GM12892 (cell line): ENCODE results near the gene ZNF91.

Experiments used
- POLR2A ChIP-seq: IDR thresholded peaks from 2 replicates; pipeline ENCODE4 v1.6.1; 2011; ENCODE audit warnings: low read depth, low read length, control low read depth
- TAF1 ChIP-seq: IDR thresholded peaks from 2 replicates; pipeline ENCODE4 v1.6.1; 2011; ENCODE audit warnings: low read depth, mild to moderate bottlenecking, control low read depth, low read length, borderline replicate concordance

- TF ChIP-seq POLR2A (no peak), TAF1 (no peak)
These were observed 25.6 kb upstream of the ZNF91 start for GRCh38 chr19:23420824-23421223.
